Left cardiac atrium (tissue), 4 donors: Measurements from ENCODE around the gene C1QTNF9. TPM values are rescaled to one million over a fixed set of nuclear protein-coding genes. Genes with fewer than 3 reads are reported as not detected.
"Not testable (repeated sequence)": the region's sequence is repeated elsewhere in the genome, so short reads cannot be mapped to it uniquely, and the experiment has no call there.

Experiments
- ATAC-seq, 2 donors: fragments of 200-7000 bp; cut with Tn5 transposase; one replicate each; pipeline ENCODE4 v1.9.1; 2020; ENCODE audit warnings: mild to moderate bottlenecking in 2 of 2, moderate library complexity in 2 of 2
- DNase-seq: peaks from one replicate; pipeline ENCODE4 v3.0.0-alpha.2; 2020
- intact Hi-C, 2 donors: fragments of 100-400 bp; cut with DNase I; formaldehyde crosslinking; loops; one replicate each; pipeline versions ENCODE4 v1.14.1 to v1.15.1; 2022 to 2023
- total RNA-seq, 2 donors: library from RNA; stranded (reverse); fragmentation: NEBNext Ultra II Directional; extraction: Animal tissue kit (Norgen Biotek cat#: 25700); gene quantifications; one replicate each; pipeline ENCODE4 v1.2.1, GENCODE V29; 2021
- donor health status: DM: no; HTN: yes; CAD: no.
- donor health status: DM: no; HTN: yes; CAD: no; lungs with severe emphysema.
- donor health status: DM: yes; HTN: yes; CAD: no.
- donor health status: Dilated cardiomyopathy.

Gene C1QTNF9
- total RNA-seq, 2 donors from 2014 or later: 0.47 to 1.7 TPM

- ATAC-seq: no peak
- no peak for DNase-seq
- intact Hi-C loops: no loop called here
Measured at GRCh38 chr13:24313439-24313838, 4.1 kb downstream of the C1QTNF9 start.

GRCh38 chr13:24317835-24318234, 8.5 kb downstream of the C1QTNF9 start:
- intact Hi-C loops, ATAC-seq, DNase-seq: not testable (repeated sequence)

- ATAC-seq, intact Hi-C loops: not testable (repeated sequence)
Measured at GRCh38 chr13:24318878-24319277, 9.5 kb downstream of the C1QTNF9 start.

GRCh38 chr13:24319641-24320040, 10.3 kb downstream of the C1QTNF9 start:
- ATAC-seq, DNase-seq: not testable (repeated sequence)
- intact Hi-C loops: loop anchor here in 1 of 2 donors (5.0 kb wide), 1 partner anchor 427 kb away; no protein-coding TSS in a partner anchor

More at GRCh38 chr13:24318878-24319277, 9.5 kb downstream of the C1QTNF9 start:
- DNase-seq: not testable (repeated sequence)

GRCh38 chr13:24321416-24321815, 12.0 kb downstream of the C1QTNF9 start:
- DNase-seq, ATAC-seq: not testable (repeated sequence)
- intact Hi-C loops: loop anchor here in 1 of 2 donors (5.0 kb wide), 1 partner anchor 429 kb away; no protein-coding TSS in a partner anchor

GRCh38 chr13:24322470-24322869, 13.1 kb downstream of the C1QTNF9 start:
- not testable (repeated sequence) for DNase-seq, ATAC-seq
- intact Hi-C loops: loop anchor here in 1 of 2 donors (5.0 kb wide), 1 partner anchor 430 kb away; no protein-coding TSS in a partner anchor

GRCh38 chr13:24323036-24323738, 13.8 kb downstream of the C1QTNF9 start:
- DNase-seq (no peak), ATAC-seq (no peak)
- intact Hi-C loops: loop anchor here in 1 of 2 donors (5.0 kb wide), 1 partner anchor 431 kb away; no protein-coding TSS in a partner anchor

- ATAC-seq: no peak
- no peak for DNase-seq
- intact Hi-C loops: loop anchor here in 1 of 2 donors (5.0 kb wide), 1 partner anchor 431 kb away; no protein-coding TSS in a partner anchor
Measured at GRCh38 chr13:24323739-24324075, 14.3 kb downstream of the C1QTNF9 start.

- intact Hi-C loops, DNase-seq: not testable (repeated sequence)
- ATAC-seq: peak in 1 of 2 donors; percentile 29
Measured at GRCh38 chr13:24327598-24327997, 18.2 kb downstream of the C1QTNF9 start.

GRCh38 chr13:24328145-24328544, 18.8 kb downstream of the C1QTNF9 start:
- intact Hi-C loops: no loop called here
- DNase-seq (no peak), ATAC-seq (no peak)

GRCh38 chr13:24338721-24339120, 29.3 kb downstream of the C1QTNF9 start:
- no peak for DNase-seq
- intact Hi-C loops: no loop called here
- no peak for ATAC-seq

- DNase-seq (no peak), ATAC-seq (no peak)
- intact Hi-C loops: no loop called here
Measured at GRCh38 chr13:24339937-24340607, 30.7 kb downstream of the C1QTNF9 start.

GRCh38 chr13:24340608-24340955, 31.2 kb downstream of the C1QTNF9 start:
- no peak for ATAC-seq
- intact Hi-C loops: no loop called here
- DNase-seq: no peak

- no peak for ATAC-seq
- intact Hi-C loops: no loop called here
- no peak for DNase-seq
Measured at GRCh38 chr13:24341439-24341838, 32.1 kb downstream of the C1QTNF9 start.

- DNase-seq: no peak
- no peak for ATAC-seq
- intact Hi-C loops: no loop called here
Measured at GRCh38 chr13:24348385-24348784, 39.0 kb downstream of the C1QTNF9 start.

GRCh38 chr13:24348797-24349515, 39.6 kb downstream of the C1QTNF9 start:
- intact Hi-C loops: no loop called here
- DNase-seq: no peak
- ATAC-seq: no peak

- intact Hi-C loops: loop anchor here in 1 of 2 donors (10.0 kb wide), 1 partner anchor 1415 kb away; no protein-coding TSS in a partner anchor
- not testable (repeated sequence) for DNase-seq, ATAC-seq
Measured at GRCh38 chr13:24349778-24350664, 40.6 kb downstream of the C1QTNF9 start.

GRCh38 chr13:24351423-24351822, 42.0 kb downstream of the C1QTNF9 start:
- DNase-seq (no peak), ATAC-seq (no peak)
- intact Hi-C loops: loop anchor here in 1 of 2 donors (10.0 kb wide), 1 partner anchor 1417 kb away; no protein-coding TSS in a partner anchor
